Spinal cord (tissue), 10 donors: ENCODE data around the gene FAM228A. TPM values are rescaled to one million over a fixed set of nuclear protein-coding genes. Genes with fewer than 3 reads are reported as not detected.

Source experiments
- DNase-seq, 6 donors: peaks; one replicate each; pipeline versions ENCODE4 v3.0.0 to v3.0.0-alpha.2; 2013 to 2015; ENCODE audit warnings: low spot score in 6 of 6, low read depth in 4 of 6
- H3K27ac ChIP-seq: one replicate; pipeline ENCODE4 v1.5.1; 2013; ENCODE audit warnings: low read depth, low read length, control low read depth
- H3K27me3 ChIP-seq: one replicate; pipeline ENCODE4 v1.6.1; 2013; ENCODE audit warnings: low read length; ENCODE audit not compliant: control insufficient read depth, insufficient read depth
- H3K36me3 ChIP-seq: one replicate; pipeline ENCODE4 v1.6.1; 2013; ENCODE audit warnings: low read length; ENCODE audit not compliant: control insufficient read depth, insufficient read depth
- H3K4me1 ChIP-seq: one replicate; pipeline ENCODE4 v1.6.1; 2013; ENCODE audit warnings: low read length; ENCODE audit not compliant: control insufficient read depth, insufficient read depth
- H3K4me3 ChIP-seq: one replicate; pipeline ENCODE4 v1.5.1; 2013; ENCODE audit warnings: low read depth, low read length, control low read depth
- H3K9me3 ChIP-seq: one replicate; pipeline ENCODE4 v1.6.1; 2013; ENCODE audit warnings: low read length; ENCODE audit not compliant: control insufficient read depth, insufficient read depth
- WGBS: methylation state at CpG from one replicate; pipeline ENCODE4 v1.1.5; 2013; ENCODE audit warnings: missing lambda C conversion rate; ENCODE audit not compliant: insufficient coverage; 5-methylcytosine and 5-hydroxymethylcytosine counted together
- polyA plus RNA-seq, 2 donors: library from polyadenylated mRNA; unstranded; fragments of 120-200 nt; gene quantifications; one replicate each; pipeline ENCODE4 v1.2.1, GENCODE V29; 2013; ENCODE audit not compliant: insufficient read length in 2 of 2
- total RNA-seq, 2 donors: library from RNA; depleted of rRNA in 1 of 2; stranded (reverse); fragments of 120-200 nt in 1 of 2; fragments of >200 nt in 1 of 2; gene quantifications; one replicate each; pipeline versions ENCODE4 v1.2.3 to v1.2.4, GENCODE V29; 2013 to 2014
- donor health status: healthy.

The FAM228A gene
- total and polyA plus RNA-seq, 4 donors, result 0.88 to 4.6 (median 2.3) TPM

DNA sequence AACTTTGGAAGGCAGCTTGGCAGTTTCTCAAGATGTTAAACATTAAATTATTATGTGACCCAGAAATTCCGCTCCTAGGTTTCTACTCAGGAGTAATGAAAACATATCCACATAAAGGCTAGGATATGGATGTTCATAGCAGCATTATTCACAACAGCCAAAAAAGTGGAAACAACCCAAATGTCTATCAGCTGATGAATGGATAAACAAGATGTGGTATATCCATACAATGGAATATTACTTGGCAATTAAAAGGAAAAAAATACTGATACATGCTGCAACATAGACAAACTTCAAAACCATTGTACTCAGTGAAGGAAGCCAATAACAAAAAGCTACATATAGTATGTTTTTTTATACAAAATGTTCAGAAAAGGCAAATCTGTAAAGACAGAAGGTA is 12.4 kb upstream of the FAM228A start:
- no CpG with 5 or more reads among the region's 1 CpG for WGBS
- Histone ChIP-seq H3K4me3 (no peak overlapping the region), H3K9me3 (no peaks in the 10 kb centered on the region), H3K27me3 (no peaks in the 10 kb centered on the region), H3K36me3 (peaks cover 16% of the 10 kb centered on the region), H3K4me1 (peaks cover 5% of the 10 kb centered on the region), H3K27ac (no peak overlapping the region)
- no peak for DNase-seq

DNA sequence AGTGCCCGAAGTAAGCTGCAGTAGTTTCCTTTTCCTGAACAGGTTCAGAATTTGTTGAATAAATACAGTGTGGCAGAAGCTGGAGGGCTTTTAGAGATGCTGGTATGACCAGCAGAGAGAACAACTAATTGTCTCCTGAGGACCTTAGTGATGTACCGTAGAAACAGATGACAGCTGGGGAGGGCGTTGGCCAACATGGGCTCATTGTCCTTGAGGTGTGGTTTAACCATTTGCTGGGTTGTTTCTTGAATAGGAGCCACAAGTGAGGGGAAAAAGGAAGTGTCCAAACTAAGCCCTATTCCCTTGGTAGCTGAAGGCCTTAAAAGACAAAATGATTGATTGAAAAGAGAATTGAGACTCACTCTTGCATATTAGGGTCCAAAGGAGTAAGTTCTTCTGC is 11.7 kb upstream of the FAM228A start:
- no peak for DNase-seq
- H3K27ac ChIP-seq, result no peak overlapping the region
- H3K4me3 ChIP-seq, result no peak overlapping the region
- 81% methylated on average over 2 of the region's 3 CpGs for whole genome bisulfite sequencing
- H3K36me3 ChIP-seq, result peaks cover 16% of the 10 kb centered on the region
- no peaks in the 10 kb centered on the region for H3K27me3 ChIP-seq
- peaks cover 5% of the 10 kb centered on the region for H3K4me1 ChIP-seq
- H3K9me3 ChIP-seq, result no peaks in the 10 kb centered on the region

DNA sequence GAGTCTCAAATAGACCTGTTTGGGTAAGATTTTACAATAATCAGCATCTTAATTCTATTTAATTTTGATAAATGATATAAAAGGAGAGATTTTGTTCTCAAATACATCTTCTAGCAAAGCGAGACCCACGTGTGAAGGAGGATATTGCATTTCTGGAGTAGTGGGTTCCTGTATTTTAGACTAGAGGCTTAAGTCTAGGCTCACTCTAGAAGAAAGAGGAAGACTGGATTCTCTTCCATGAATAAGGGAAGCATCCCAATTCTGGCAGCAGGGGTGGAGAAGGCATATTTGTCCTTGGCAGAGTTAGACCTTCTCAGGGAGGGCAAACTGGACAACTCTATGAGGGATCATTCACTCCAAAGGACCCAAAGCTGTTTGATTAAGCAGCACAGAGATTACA is 11.3 kb upstream of the FAM228A start:
- Histone ChIP-seq H3K4me3 (no peak overlapping the region), H3K9me3 (no peaks in the 10 kb centered on the region), H3K36me3 (peaks cover 16% of the 10 kb centered on the region), H3K27me3 (no peaks in the 10 kb centered on the region), H3K4me1 (peaks cover 5% of the 10 kb centered on the region), H3K27ac (no peak overlapping the region)
- DNase-seq, result no peak
- WGBS, result no CpG with 5 or more reads among the region's 2 CpGs

GRCh38 chr2:24164416-24164973 is 10.4 kb upstream of the FAM228A start:
- no peaks in the 10 kb centered on the region for H3K9me3 ChIP-seq
- no peaks in the 10 kb centered on the region for H3K27me3 ChIP-seq
- H3K4me3 ChIP-seq, result no peak overlapping the region
- WGBS, result 58% methylated on average over 5 of the region's 8 CpGs
- no peak for DNase-seq
- H3K36me3 ChIP-seq, result peaks cover 16% of the 10 kb centered on the region
- peaks cover 5% of the 10 kb centered on the region for H3K4me1 ChIP-seq
- no peak overlapping the region for H3K27ac ChIP-seq

GRCh38 chr2:24169023-24169422 is 5.8 kb upstream of the FAM228A start:
- no peak for DNase-seq
- Histone ChIP-seq H3K9me3 (no peaks in the 10 kb centered on the region), H3K4me1 (peaks cover 5% of the 10 kb centered on the region), H3K27me3 (no peaks in the 10 kb centered on the region), H3K27ac (no peak overlapping the region), H3K36me3 (peaks cover 6% of the 10 kb centered on the region), H3K4me3 (no peak overlapping the region)
- 90% methylated on average over 5 of the region's 5 CpGs for WGBS

- no peak overlapping the region for H3K27ac ChIP-seq
- H3K36me3 ChIP-seq, result peaks cover 2% of the 10 kb centered on the region
- no peaks in the 10 kb centered on the region for H3K9me3 ChIP-seq
- H3K4me3 ChIP-seq, result no peak overlapping the region
- WGBS, result 80% methylated on average over 14 of the region's 17 CpGs
- H3K27me3 ChIP-seq, result no peaks in the 10 kb centered on the region
- H3K4me1 ChIP-seq, result no peaks in the 10 kb centered on the region
- no peak for DNase-seq
Observed at GRCh38 chr2:24175631-24176187, 856 bp downstream of the FAM228A start.

DNA sequence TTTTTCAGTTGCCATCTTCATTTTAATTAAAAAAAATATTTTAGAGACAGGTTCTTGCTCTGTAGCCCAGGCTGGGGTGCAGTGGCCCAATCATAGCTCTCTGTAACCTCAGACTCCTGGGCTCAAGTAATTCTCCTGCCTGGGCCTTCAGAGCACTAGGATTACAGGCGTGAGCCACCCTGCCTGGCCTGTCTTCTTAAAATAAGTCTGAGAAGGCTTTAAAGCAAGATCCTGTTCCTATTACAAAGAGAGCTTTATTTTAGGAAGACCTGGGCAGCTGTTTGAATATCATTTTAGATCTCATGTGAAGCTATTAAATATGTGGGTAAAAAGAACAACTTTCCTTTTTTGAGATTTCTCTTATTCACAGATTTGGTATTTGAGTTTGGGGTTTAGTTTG is 1.5 kb downstream of the FAM228A start:
- H3K27ac ChIP-seq, result no peak overlapping the region
- WGBS, result no CpG with 5 or more reads among the region's 1 CpG
- H3K36me3 ChIP-seq, result peaks cover 2% of the 10 kb centered on the region

DNA sequence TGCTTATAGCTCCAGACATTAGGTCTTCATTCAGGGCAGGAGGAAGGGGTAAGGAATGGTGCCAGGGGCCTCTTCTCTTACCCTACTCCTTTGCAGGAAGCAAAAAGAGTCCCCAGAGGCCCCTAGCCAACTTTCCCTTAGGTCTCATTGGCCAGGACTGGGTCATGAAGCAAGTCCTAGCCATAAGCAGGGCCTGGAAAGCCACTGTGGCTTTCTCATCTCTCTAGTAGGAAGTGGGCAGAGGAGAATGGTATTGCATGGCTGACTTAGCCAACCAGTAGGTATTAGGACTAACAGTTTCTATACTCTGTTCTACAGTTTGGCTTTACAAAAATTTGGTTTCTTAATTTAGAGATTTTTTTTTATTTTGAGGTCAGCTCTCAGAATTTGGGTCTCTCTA is 4.8 kb downstream of the FAM228A start:
- Histone ChIP-seq H3K36me3 (peaks cover 2% of the 10 kb centered on the region), H3K9me3 (no peaks in the 10 kb centered on the region)

More for the DNA sequence above, 1.5 kb downstream of the FAM228A start:
- Histone ChIP-seq H3K4me1 (no peaks in the 10 kb centered on the region), H3K9me3 (no peaks in the 10 kb centered on the region), H3K27me3 (no peaks in the 10 kb centered on the region), H3K4me3 (no peak overlapping the region)
- DNase-seq, result no peak

GRCh38 chr2:24181849-24182248 is 7.0 kb downstream of the FAM228A start:
- no peak for DNase-seq
- Histone ChIP-seq H3K4me1 (no peaks in the 10 kb centered on the region), H3K9me3 (no peaks in the 10 kb centered on the region), H3K27me3 (no peaks in the 10 kb centered on the region), H3K36me3 (no peaks in the 10 kb centered on the region), H3K4me3 (no peak overlapping the region), H3K27ac (no peak overlapping the region)
- WGBS, result 71% methylated on average over 3 of the region's 6 CpGs

More for the DNA sequence above, 4.8 kb downstream of the FAM228A start:
- H3K4me3 ChIP-seq, result no peak overlapping the region
- DNase-seq, result no peak
- H3K4me1 ChIP-seq, result no peaks in the 10 kb centered on the region
- H3K27ac ChIP-seq, result no peak overlapping the region
- no peaks in the 10 kb centered on the region for H3K27me3 ChIP-seq

- Histone ChIP-seq H3K4me3 (no peak overlapping the region), H3K4me1 (no peaks in the 10 kb centered on the region), H3K27me3 (no peaks in the 10 kb centered on the region), H3K9me3 (no peaks in the 10 kb centered on the region), H3K36me3 (no peaks in the 10 kb centered on the region), H3K27ac (no peak overlapping the region)
- 98% methylated on average over 6 of the region's 7 CpGs for WGBS
- DNase-seq, result no peak
Observed at GRCh38 chr2:24182507-24182906, 7.7 kb downstream of the FAM228A start.
